Measurements from ENCODE around the gene SUGCT. TPM values are rescaled to one million over a fixed set of nuclear protein-coding genes. Genes with fewer than 3 reads are reported as not detected.

Gene SUGCT
- total and polyA plus RNA-seq, 8 donors, result 0.87 to 8.0 (median 2.9) TPM; not detected in 1

GRCh38 chr7:40298421-40298820 lies 163.6 kb downstream of the SUGCT start:
- no peak for DNase-seq
- intact Hi-C loops (cut with DNase I; ENCODE audit: low total_unique reads), result no loop called here
- H3K4me1 ChIP-seq, result no peaks in the 10 kb centered on the region
- no peaks in the 10 kb centered on the region for H3K27me3 ChIP-seq
- no peaks in the 10 kb centered on the region for H3K9me3 ChIP-seq
- no peak overlapping the region for H3K27ac ChIP-seq
- TF ChIP-seq POLR2AphosphoS5 (IDR thresholded peaks at IDR 0.05), result no peak
- no peaks in the 10 kb centered on the region for H3K36me3 ChIP-seq
- 66 to 98% (median 75%) methylated on average over 2 of the region's 2 CpGs for WGBS, 5 donors
- no peak overlapping the region for H3K4me3 ChIP-seq

DNA sequence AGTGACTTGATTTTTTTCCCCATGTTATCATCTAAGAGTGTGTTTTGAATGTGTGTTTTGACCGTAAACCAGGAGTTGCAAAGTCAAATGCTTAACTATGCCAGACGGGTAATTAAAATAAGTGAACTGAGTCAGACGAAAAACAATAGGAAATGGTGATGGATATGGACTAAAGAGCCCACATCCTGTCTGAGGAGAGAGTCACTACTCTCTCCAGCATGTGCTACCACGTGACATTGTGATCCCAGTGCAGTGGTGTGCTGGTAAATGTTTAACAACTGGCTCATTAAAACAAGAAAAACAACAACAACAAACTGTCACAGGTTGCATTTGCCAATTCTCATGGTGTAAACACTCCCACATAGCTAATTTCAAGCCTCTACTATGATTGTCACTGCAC lies 164.3 kb downstream of the SUGCT start:
- Histone ChIP-seq H3K4me3 (no peak overlapping the region), H3K9me3 (no peaks in the 10 kb centered on the region), H3K4me1 (no peaks in the 10 kb centered on the region), H3K27ac (no peak overlapping the region), H3K27me3 (no peaks in the 10 kb centered on the region), H3K36me3 (no peaks in the 10 kb centered on the region)
- intact Hi-C loops (cut with DNase I; ENCODE audit: low total_unique reads), result no loop called here
- no peak for DNase-seq
- WGBS, 5 donors, result 56 to 73% (median 69%) methylated on average over 4 of the region's 4 CpGs
- TF ChIP-seq POLR2A (IDR thresholded peaks at IDR 0.05) (no peak), EP300 (IDR thresholded peaks at IDR 0.05) (no peak), POLR2AphosphoS5 (IDR thresholded peaks at IDR 0.05) (no peak)
- TF ChIP-seq, protein P1, sequence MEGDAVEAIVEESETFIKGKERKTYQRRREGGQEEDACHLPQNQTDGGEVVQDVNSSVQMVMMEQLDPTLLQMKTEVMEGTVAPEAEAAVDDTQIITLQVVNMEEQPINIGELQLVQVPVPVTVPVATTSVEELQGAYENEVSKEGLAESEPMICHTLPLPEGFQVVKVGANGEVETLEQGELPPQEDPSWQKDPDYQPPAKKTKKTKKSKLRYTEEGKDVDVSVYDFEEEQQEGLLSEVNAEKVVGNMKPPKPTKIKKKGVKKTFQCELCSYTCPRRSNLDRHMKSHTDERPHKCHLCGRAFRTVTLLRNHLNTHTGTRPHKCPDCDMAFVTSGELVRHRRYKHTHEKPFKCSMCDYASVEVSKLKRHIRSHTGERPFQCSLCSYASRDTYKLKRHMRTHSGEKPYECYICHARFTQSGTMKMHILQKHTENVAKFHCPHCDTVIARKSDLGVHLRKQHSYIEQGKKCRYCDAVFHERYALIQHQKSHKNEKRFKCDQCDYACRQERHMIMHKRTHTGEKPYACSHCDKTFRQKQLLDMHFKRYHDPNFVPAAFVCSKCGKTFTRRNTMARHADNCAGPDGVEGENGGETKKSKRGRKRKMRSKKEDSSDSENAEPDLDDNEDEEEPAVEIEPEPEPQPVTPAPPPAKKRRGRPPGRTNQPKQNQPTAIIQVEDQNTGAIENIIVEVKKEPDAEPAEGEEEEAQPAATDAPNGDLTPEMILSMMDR (IDR thresholded peaks at IDR 0.05), result no peak

DNA sequence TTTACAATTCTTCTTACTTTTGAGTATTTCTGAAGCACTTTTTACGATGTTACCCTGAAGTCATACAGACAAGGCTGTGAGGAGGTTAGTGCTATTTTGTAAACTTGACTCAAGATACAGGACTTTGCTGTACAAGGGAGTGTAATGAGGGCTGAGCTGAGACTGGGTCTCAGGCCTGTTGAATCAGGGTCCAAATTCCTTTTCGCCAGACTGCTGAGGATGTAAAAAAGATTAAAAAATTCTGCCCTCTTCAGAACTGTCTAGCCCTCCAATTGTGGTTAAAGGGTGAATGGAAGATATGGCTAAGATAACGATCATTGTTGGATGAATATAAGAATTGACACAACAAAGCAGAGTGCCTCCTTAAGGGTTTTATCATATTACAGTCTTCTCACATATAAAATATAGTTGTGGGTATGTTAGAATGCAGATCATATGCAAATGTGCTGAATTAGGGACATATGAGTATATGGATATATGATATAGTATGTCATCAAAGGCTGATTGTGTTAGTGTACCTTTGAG lies 165.4 kb downstream of the SUGCT start:
- H3K9me3 ChIP-seq, result no peaks in the 10 kb centered on the region
- no peak overlapping the region for H3K4me3 ChIP-seq
- TF ChIP-seq POLR2A (IDR thresholded peaks at IDR 0.05) (no peak), POLR2AphosphoS5 (IDR thresholded peaks at IDR 0.05) (no peak), EP300 (IDR thresholded peaks at IDR 0.05) (no peak)
- TF ChIP-seq, protein P1 (IDR thresholded peaks at IDR 0.05), result no peak
- no peak for DNase-seq
- no peak overlapping the region for H3K27ac ChIP-seq
- H3K4me1 ChIP-seq, result no peaks in the 10 kb centered on the region
- intact Hi-C loops (cut with DNase I; ENCODE audit: low total_unique reads), result no loop called here
- H3K27me3 ChIP-seq, result no peaks in the 10 kb centered on the region
- H3K36me3 ChIP-seq, result no peaks in the 10 kb centered on the region
- 89 to 93% (median 93%) methylated on average over 3 of the region's 3 CpGs for WGBS, 5 donors

- TF ChIP-seq POLR2AphosphoS5 (IDR thresholded peaks at IDR 0.05), result no peak
- TF ChIP-seq POLR2A (IDR thresholded peaks at IDR 0.05), result no peak
- no peak for TF ChIP-seq EP300 (IDR thresholded peaks at IDR 0.05)
- TF ChIP-seq, protein P1 (IDR thresholded peaks at IDR 0.05), result no peak
- no peak overlapping the region for H3K4me3 ChIP-seq
- intact Hi-C loops (cut with DNase I; ENCODE audit: low total_unique reads), result no loop called here
- H3K4me1 ChIP-seq, result no peaks in the 10 kb centered on the region
- WGBS, 5 donors, result 81 to 93% (median 86%) methylated on average over 1 of the region's 1 CpG
- DNase-seq, result no peak
- no peaks in the 10 kb centered on the region for H3K36me3 ChIP-seq
- no peaks in the 10 kb centered on the region for H3K27me3 ChIP-seq
- no peak overlapping the region for H3K27ac ChIP-seq
- no peaks in the 10 kb centered on the region for H3K9me3 ChIP-seq
Measured at GRCh38 chr7:40301486-40302068, 166.8 kb downstream of the SUGCT start.

DNA sequence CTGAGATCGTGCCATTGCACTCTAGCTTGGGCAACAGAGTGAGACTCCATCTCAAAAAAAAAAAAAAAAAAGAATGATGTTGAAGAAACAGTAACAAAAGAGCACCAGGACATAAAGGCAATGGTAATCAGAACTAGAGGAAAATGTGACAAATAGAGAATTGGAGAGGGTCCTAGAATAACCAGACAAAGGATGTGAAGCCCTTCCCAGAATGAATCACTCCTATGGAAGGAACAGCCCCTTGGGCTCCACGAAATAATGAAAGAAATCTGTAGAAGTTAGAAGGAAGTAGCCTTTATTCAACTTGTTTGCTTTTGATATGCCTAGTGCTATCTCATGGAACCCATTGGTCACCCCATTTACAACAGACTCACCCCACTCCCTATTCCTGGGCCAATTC lies 169.2 kb downstream of the SUGCT start:
- Histone ChIP-seq H3K27me3 (no peaks in the 10 kb centered on the region), H3K9me3 (no peaks in the 10 kb centered on the region), H3K4me3 (no peak overlapping the region), H3K27ac (no peak overlapping the region), H3K4me1 (no peaks in the 10 kb centered on the region), H3K36me3 (no peaks in the 10 kb centered on the region)
- TF ChIP-seq, protein P1 (IDR thresholded peaks at IDR 0.05), result no peak
- TF ChIP-seq POLR2AphosphoS5 (IDR thresholded peaks at IDR 0.05) (no peak), EP300 (IDR thresholded peaks at IDR 0.05) (no peak), POLR2A (IDR thresholded peaks at IDR 0.05) (no peak)
- 59 to 70% (median 65%) methylated on average over 2 of the region's 2 CpGs for WGBS, 5 donors
- DNase-seq, result no peak
- intact Hi-C loops (cut with DNase I; ENCODE audit: low total_unique reads), result no loop called here

Measured in stomach (tissue), 9 donors.